Ovary (tissue), 9 donors: Measurements from ENCODE around the gene NUCB2. TPM values are rescaled to one million over a fixed set of nuclear protein-coding genes. Genes with fewer than 3 reads are reported as not detected.
A peak's percentile ranks its signal among the peaks of the same experiment; 100 is the strongest.

ENCODE experiments used
- DNase-seq, 5 donors: peaks; one replicate each; pipeline ENCODE4 v3.0.0-alpha.2; 2019 to 2020
- H3K27ac ChIP-seq, 2 donors: fragments of 200-600 bp; one replicate each; pipeline versions ENCODE4 v1.5.1 to v1.8.0; 2019 to 2022
- H3K27me3 ChIP-seq: fragments of 200-600 bp; one replicate; pipeline ENCODE4 v1.8.0; 2022
- H3K36me3 ChIP-seq: fragments of 200-600 bp; sonication (generic); one replicate; pipeline ENCODE4 v1.5.1; 2019
- H3K4me1 ChIP-seq: one replicate; pipeline ENCODE4 v1.8.1; 2013; ENCODE audit warnings: mild to moderate bottlenecking, moderate library complexity; ENCODE audit not compliant: insufficient read depth
- H3K4me3 ChIP-seq: fragments of 200-600 bp; sonication (generic); one replicate; pipeline ENCODE4 v1.5.1; 2017
- H3K9me3 ChIP-seq, 2 donors: fragments of 200-600 bp in 1 of 2; sonication (generic) in 1 of 2; one replicate each; pipeline versions ENCODE4 v1.5.1 to v1.8.1; 2013 to 2019; ENCODE audit warnings: mild to moderate bottlenecking in 1 of 2, moderate library complexity in 1 of 2
- EP300 ChIP-seq: sonication (generic); formaldehyde crosslinking; IDR thresholded peaks from one replicate; pipeline ENCODE4 v1.6.1; 2017; ENCODE audit warnings: antibody characterized with exemption
- POLR2A ChIP-seq: fragments of 450-650 bp; IDR thresholded peaks from one replicate; pipeline ENCODE4 v1.6.1; 2017; ENCODE audit warnings: antibody characterized with exemption, mild to moderate bottlenecking, moderate library complexity
- WGBS, 3 donors: extraction: QIAGEN DNeasy Blood & Tissue Kit in 1 of 3; methylation state at CpG; one replicate each; pipeline versions ENCODE4 v1.1.5 to v1.1.7; 2013 to 2017; 5-methylcytosine and 5-hydroxymethylcytosine counted together
- intact Hi-C, 4 donors: fragments of 100-400 bp; cut with DNase I; formaldehyde crosslinking; loops; one replicate each; pipeline versions ENCODE4 v1.11.0 to v1.15.1; 2022 to 2023
- polyA plus RNA-seq, 2 donors: library from polyadenylated mRNA; stranded (reverse); fragments of 200-250 nt in 1 of 2; fragments of 350-450 nt in 1 of 2; fragmentation: Illumina TruSeq in 1 of 2; extraction: RNeasy Lipid Tissue Mini Kit (QIAGEN cat#74804) in 1 of 2; gene quantifications; one replicate each; pipeline ENCODE4 v1.2.3, GENCODE V29; 2013 to 2014
- total RNA-seq, 7 donors: library from RNA; depleted of rRNA in 2 of 7; stranded (reverse); fragments of >200 nt in 2 of 7; fragmentation: NEBNext Ultra II Directional in 3 of 7; extraction: Animal tissue kit (Norgen Biotek cat#: 25700) in 3 of 7; gene quantifications; one replicate each; pipeline versions ENCODE4 v1.1.0 to v1.2.4, GENCODE V29; 2016 to 2023
- TF ChIP-seq, protein P1 (sequence below), 3 donors: fragments of 450-650 bp in 2 of 3; fragments of 200-600 bp in 1 of 3; IDR thresholded peaks; one replicate each; pipeline versions ENCODE4 v1.5.1 to v1.8.0; 2016 to 2022; ENCODE audit warnings: antibody characterized with exemption in 3 of 3, mild to moderate bottlenecking in 1 of 3
- donor health status: DM: no; HTN: no; CAD: no; lungs with moderate emphysema.
- donor health status: DM: no; HTN: no; CAD: no.
- donor health status: Bipolar disorder and iron deficiency.
- donor health status: DM: yes; HTN: yes; CAD: no.
- donor health status: DM: no; HTN: no; CAD: no.
- donor health status: DM: yes; HTN: yes; CAD: no.

Gene NUCB2
- total and polyA plus RNA-seq, 9 donors, result 36.7 to 116 (median 86.1) TPM

- intact Hi-C loops, result no loop called here
- H3K36me3 ChIP-seq, result no peaks in the 10 kb centered on the region
- TF ChIP-seq POLR2A, result no peak
- TF ChIP-seq, protein P1, sequence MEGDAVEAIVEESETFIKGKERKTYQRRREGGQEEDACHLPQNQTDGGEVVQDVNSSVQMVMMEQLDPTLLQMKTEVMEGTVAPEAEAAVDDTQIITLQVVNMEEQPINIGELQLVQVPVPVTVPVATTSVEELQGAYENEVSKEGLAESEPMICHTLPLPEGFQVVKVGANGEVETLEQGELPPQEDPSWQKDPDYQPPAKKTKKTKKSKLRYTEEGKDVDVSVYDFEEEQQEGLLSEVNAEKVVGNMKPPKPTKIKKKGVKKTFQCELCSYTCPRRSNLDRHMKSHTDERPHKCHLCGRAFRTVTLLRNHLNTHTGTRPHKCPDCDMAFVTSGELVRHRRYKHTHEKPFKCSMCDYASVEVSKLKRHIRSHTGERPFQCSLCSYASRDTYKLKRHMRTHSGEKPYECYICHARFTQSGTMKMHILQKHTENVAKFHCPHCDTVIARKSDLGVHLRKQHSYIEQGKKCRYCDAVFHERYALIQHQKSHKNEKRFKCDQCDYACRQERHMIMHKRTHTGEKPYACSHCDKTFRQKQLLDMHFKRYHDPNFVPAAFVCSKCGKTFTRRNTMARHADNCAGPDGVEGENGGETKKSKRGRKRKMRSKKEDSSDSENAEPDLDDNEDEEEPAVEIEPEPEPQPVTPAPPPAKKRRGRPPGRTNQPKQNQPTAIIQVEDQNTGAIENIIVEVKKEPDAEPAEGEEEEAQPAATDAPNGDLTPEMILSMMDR (IDR thresholded peaks at IDR 0.05), result no peak
- no peak for TF ChIP-seq EP300
- H3K4me1 ChIP-seq, result no peaks in the 10 kb centered on the region
- H3K27ac ChIP-seq, result peak overlapping the region in 1 of 2 donors; percentile 37
- no peaks in the 10 kb centered on the region for H3K27me3 ChIP-seq
- 12 to 31% (median 15%) methylated on average over 3 of the region's 3 CpGs for WGBS, 3 donors
- peak; percentile 26 to 47 (median 35) for DNase-seq
- H3K9me3 ChIP-seq, result no peaks in the 10 kb centered on the region
- no peak overlapping the region for H3K4me3 ChIP-seq
These were observed 7.6 kb upstream of the NUCB2 start for GRCh38 chr11:17268902-17269301.

DNA sequence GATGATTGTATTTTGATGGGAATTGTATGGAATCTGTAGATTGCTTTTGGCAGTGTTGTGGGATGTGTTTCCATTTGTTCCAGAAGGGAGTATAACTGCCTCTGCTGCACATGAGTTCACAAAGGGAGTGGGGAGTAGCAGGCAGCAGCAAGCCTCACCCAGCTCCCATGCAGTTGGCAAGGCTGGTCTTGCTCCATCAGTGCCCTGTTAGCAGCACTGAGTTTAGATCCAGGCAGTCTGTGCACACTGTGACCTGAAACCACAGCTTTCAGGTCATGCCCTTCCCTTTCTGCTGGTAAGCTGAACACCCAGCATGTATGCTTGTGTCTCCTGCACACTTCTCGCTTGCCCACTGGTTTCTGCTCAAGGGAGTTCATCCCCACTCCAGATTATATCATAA, 3.7 kb upstream of the NUCB2 start:
- 91 to 100% (median 93%) methylated on average over 1 of the region's 1 CpG for WGBS, 3 donors
- intact Hi-C loops, result loop anchor here in 1 of 4 donors (10.0 kb wide), 1 partner anchor 198 kb away; the partner anchor contains the start of gene RPS13

DNA sequence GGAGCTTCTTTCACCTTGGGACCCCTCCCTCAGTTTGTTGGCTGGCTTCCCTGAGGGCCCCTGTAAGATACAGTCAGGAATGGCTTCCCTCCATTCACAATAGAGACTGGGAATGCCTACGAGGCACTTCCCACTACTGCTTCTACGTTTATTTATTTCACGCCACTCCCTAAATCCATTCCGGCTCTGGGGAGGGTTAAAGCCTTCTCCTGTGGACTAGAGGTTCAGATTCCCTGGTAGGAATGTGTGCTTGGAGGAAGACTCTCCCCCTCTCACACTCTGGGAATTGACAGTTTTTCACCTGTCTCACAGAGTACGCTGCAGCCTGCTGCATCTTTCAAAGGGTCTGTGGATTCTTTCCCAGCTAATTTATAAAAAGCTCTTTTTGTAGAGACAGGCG, 3.3 kb upstream of the NUCB2 start:
- Histone ChIP-seq H3K27ac (no peak overlapping the region), H3K27me3 (no peaks in the 10 kb centered on the region), H3K36me3 (no peaks in the 10 kb centered on the region), H3K4me1 (no peaks in the 10 kb centered on the region), H3K9me3 (no peaks in the 10 kb centered on the region), H3K4me3 (no peak overlapping the region)
- WGBS, 3 donors, result 54 to 57% (median 54%) methylated on average over 6 of the region's 6 CpGs
- DNase-seq, result no peak
- TF ChIP-seq, protein P1 (IDR thresholded peaks at IDR 0.05), result no peak
- TF ChIP-seq POLR2A (no peak), EP300 (no peak)
- intact Hi-C loops, result loop anchor here in 1 of 4 donors (10.0 kb wide), 1 partner anchor 198 kb away; the partner anchor contains the start of gene RPS13

More for the DNA sequence above, 3.7 kb upstream of the NUCB2 start:
- no peaks in the 10 kb centered on the region for H3K36me3 ChIP-seq
- H3K4me1 ChIP-seq, result no peaks in the 10 kb centered on the region
- no peak for DNase-seq
- TF ChIP-seq POLR2A (no peak), EP300 (no peak)
- TF ChIP-seq, protein P1 (IDR thresholded peaks at IDR 0.05), result no peak
- H3K4me3 ChIP-seq, result no peak overlapping the region
- H3K9me3 ChIP-seq, result no peaks in the 10 kb centered on the region
- H3K27me3 ChIP-seq, result no peaks in the 10 kb centered on the region
- no peak overlapping the region for H3K27ac ChIP-seq

- H3K27ac ChIP-seq, result no peak overlapping the region
- H3K27me3 ChIP-seq, result no peaks in the 10 kb centered on the region
- H3K36me3 ChIP-seq, result no peaks in the 10 kb centered on the region
- WGBS, 3 donors, result 80 to 91% (median 80%) methylated on average over 5 of the region's 5 CpGs
- no peak overlapping the region for H3K4me3 ChIP-seq
- DNase-seq, result no peak
- H3K9me3 ChIP-seq, result no peaks in the 10 kb centered on the region
- no peak for TF ChIP-seq EP300
- TF ChIP-seq POLR2A, result no peak
- TF ChIP-seq, protein P1 (IDR thresholded peaks at IDR 0.05), result no peak
- intact Hi-C loops, result loop anchor here in 1 of 4 donors (10.0 kb wide), 1 partner anchor 199 kb away; the partner anchor contains the start of gene RPS13
- H3K4me1 ChIP-seq, result no peaks in the 10 kb centered on the region
These were observed 2.8 kb upstream of the NUCB2 start for GRCh38 chr11:17273668-17274282.
